ENCODE results near the gene ADAMTS12. TPM values are rescaled to one million over a fixed set of nuclear protein-coding genes. Genes with fewer than 3 reads are reported as not detected.

ADAMTS12 gene
- total RNA-seq, 1 donor, result 6.9 TPM

GRCh38 chr5:33675958-33676464 is 215.8 kb downstream of the ADAMTS12 start:
- no peaks in the 10 kb centered on the region for H4K20me1 ChIP-seq (ENCODE audit: insufficient read depth, low read length)
- no peaks in the 10 kb centered on the region for H3K79me2 ChIP-seq (ENCODE audit: insufficient read depth, low read length)
- no peak overlapping the region for H3K4me2 ChIP-seq (ENCODE audit: insufficient read depth, low read length)
- DNase-seq (ENCODE audit: insufficient read length, low spot score, missing footprints), result no peak
- H2AFZ ChIP-seq (ENCODE audit: low read length), result no peak overlapping the region
- no peak overlapping the region for H3K4me3 ChIP-seq (ENCODE audit: insufficient read depth, low read length)
- H3K9me3 ChIP-seq (ENCODE audit: low read depth, low read length), result no peaks in the 10 kb centered on the region
- H3K36me3 ChIP-seq (ENCODE audit: insufficient read depth, low read length), result peaks cover 4% of the 10 kb centered on the region
- no peak for TF ChIP-seq CTCF (IDR thresholded peaks at IDR 0.05; ENCODE audit: extremely low read depth, low read depth, low read length)
- no peak overlapping the region for H3K27ac ChIP-seq (ENCODE audit: low read depth, low read length)
- no peaks in the 10 kb centered on the region for H3K27me3 ChIP-seq (ENCODE audit: insufficient read depth, low read length)
- H3K4me1 ChIP-seq (ENCODE audit: insufficient read depth, low read length), result peaks cover 4% of the 10 kb centered on the region

DNA sequence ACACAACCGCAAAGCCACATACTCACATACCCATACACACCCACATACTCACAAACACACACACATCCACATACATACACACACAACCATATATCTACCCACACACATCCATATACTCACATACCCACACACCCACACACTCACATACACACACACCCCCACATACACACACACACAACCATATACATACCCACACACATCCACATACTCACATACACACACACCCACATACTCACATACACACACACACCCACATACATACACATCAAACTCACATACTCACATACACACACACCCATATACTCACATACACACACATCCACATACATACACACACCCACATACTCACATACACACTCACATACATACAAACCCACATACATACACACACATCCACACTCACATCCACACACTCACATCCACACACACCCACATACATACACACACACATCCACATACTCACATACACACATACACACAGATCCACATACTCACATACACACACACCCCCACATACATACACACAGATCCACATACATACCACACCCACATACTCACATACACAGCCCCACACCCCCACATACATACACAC is 220.0 kb downstream of the ADAMTS12 start:
- Histone ChIP-seq H3K27me3 (ENCODE audit: insufficient read depth, low read length) (no peaks in the 10 kb centered on the region), H3K36me3 (ENCODE audit: insufficient read depth, low read length) (no peaks in the 10 kb centered on the region), H4K20me1 (ENCODE audit: insufficient read depth, low read length) (no peaks in the 10 kb centered on the region), H3K4me2 (ENCODE audit: insufficient read depth, low read length) (no peak overlapping the region), H3K4me3 (ENCODE audit: insufficient read depth, low read length) (no peak overlapping the region), H3K79me2 (ENCODE audit: insufficient read depth, low read length) (no peaks in the 10 kb centered on the region), H2AFZ (ENCODE audit: low read length) (no peak overlapping the region), H3K4me1 (ENCODE audit: insufficient read depth, low read length) (no peaks in the 10 kb centered on the region), H3K9me3 (ENCODE audit: low read depth, low read length) (no peaks in the 10 kb centered on the region), H3K27ac (ENCODE audit: low read depth, low read length) (no peak overlapping the region)
- TF ChIP-seq CTCF (IDR thresholded peaks at IDR 0.05; ENCODE audit: extremely low read depth, low read depth, low read length), result no peak
- no peak for DNase-seq (ENCODE audit: insufficient read length, low spot score, missing footprints)

DNA sequence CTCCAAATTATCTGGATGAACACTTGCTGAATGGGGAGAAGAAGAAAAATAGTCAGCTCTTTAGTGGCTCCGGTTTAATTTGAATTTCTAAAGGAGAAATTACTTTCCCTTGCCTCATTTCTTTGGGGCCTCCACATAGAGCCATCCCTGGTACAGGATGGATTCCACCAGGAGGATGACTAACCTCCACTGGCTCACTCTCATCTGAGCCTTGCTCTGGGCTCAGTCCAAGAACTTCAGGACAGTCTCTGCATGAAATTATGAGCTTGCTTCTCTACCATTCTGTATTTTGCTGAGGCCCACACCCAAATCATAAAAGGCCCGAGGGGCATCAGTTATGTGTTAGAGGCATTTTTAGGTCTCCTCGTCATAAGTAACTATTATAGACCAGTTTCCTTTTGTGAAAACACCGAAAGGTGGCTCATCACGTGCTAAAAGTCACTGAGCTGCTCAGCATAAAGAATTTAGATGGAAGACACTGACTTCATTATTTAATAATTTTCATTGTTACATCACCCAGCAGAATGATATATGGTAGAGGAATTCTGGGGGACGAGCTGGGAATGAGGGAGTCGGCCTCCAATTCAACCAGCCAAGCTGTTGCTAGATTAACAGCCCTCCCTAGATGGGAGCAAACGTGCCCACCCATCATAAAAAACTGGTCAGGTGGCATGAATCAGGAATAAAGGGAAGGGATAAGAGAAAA is 228.9 kb downstream of the ADAMTS12 start:
- no peak overlapping the region for H2AFZ ChIP-seq (ENCODE audit: low read length)

More for the DNA sequence above, 228.9 kb downstream of the ADAMTS12 start:
- no peaks in the 10 kb centered on the region for H3K27me3 ChIP-seq (ENCODE audit: insufficient read depth, low read length)
- H3K36me3 ChIP-seq (ENCODE audit: insufficient read depth, low read length), result peaks cover 13% of the 10 kb centered on the region
- H3K4me3 ChIP-seq (ENCODE audit: insufficient read depth, low read length), result no peak overlapping the region
- TF ChIP-seq CTCF (IDR thresholded peaks at IDR 0.05; ENCODE audit: extremely low read depth, low read depth, low read length), result no peak
- H3K4me1 ChIP-seq (ENCODE audit: insufficient read depth, low read length), result peaks cover 23% of the 10 kb centered on the region
- DNase-seq (ENCODE audit: insufficient read length, low spot score, missing footprints), result peak; percentile 52
- H3K9me3 ChIP-seq (ENCODE audit: low read depth, low read length), result no peaks in the 10 kb centered on the region
- H3K79me2 ChIP-seq (ENCODE audit: insufficient read depth, low read length), result no peaks in the 10 kb centered on the region
- no peaks in the 10 kb centered on the region for H4K20me1 ChIP-seq (ENCODE audit: insufficient read depth, low read length)
- peak overlapping the region; percentile 84 for H3K27ac ChIP-seq (ENCODE audit: low read depth, low read length)
- H3K4me2 ChIP-seq (ENCODE audit: insufficient read depth, low read length), result peak overlapping the region; percentile 51
